Measurements from ENCODE around the gene BICD2. TPM values are rescaled to one million over a fixed set of nuclear protein-coding genes. Genes with fewer than 3 reads are reported as not detected.

BICD2 gene
- total and polyA plus RNA-seq, 2 of the 8 experiments (the other 6 are each of a cell fraction or from before 2014, with no cell fraction given): 6.6 to 22.8 TPM

DNA sequence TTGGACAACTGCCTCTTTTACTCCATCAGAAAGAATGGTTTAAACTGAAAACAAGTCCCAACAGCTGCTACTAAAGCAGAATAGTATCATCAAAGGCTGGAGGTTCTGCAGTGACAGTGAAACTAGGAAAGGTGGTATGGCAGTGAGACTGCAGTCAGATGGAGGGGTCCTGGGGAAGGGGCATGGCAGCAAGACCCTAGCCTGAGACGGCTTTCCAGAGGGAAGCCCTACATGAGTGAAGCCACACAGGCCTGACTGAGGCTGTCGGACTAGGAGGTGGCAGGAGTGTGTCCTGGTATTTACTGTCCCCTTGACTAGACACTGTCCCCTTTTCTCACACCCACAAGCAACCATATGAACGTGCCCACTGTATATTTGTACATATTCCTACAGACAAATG is 54.3 kb downstream of the BICD2 start (continued):
- no peak for TF ChIP-seq KDM4A (IDR thresholded peaks at IDR 0.05; ENCODE audit: low read depth, low read length, severe bottlenecking)
- no peak for TF ChIP-seq KDM1A (IDR thresholded peaks at IDR 0.05; ENCODE audit: borderline replicate concordance, low read length)

All from H1 (cell line).